WERI-Rb-1 (cell line): Measurements from ENCODE around the gene ZNF490.
A peak's percentile ranks its signal among the peaks of the same experiment; 100 is the strongest.

Source experiments
- DNase-seq: peaks from one replicate; pipeline ENCODE4 v3.0.0-alpha.2; 2020
- H3K27ac ChIP-seq: fragments of 250-450 bp; sonication (Bioruptor Pico); 2 replicates; pipeline ENCODE4 v1.5.1; 2020; ENCODE audit warnings: mild to moderate bottlenecking, moderate library complexity
- H3K27me3 ChIP-seq: fragments of 250-450 bp; sonication (Bioruptor Pico); 2 replicates; pipeline ENCODE4 v1.5.1; 2021; ENCODE audit warnings: mild to moderate bottlenecking, low read depth, moderate library complexity; ENCODE audit not compliant: insufficient read depth, severe bottlenecking
- H3K36me3 ChIP-seq: fragments of 250-450 bp; sonication (Bioruptor Pico); 2 replicates; pipeline ENCODE4 v1.5.1; 2020; ENCODE audit warnings: mild to moderate bottlenecking, moderate library complexity
- H3K4me3 ChIP-seq: 2 replicates; pipeline ENCODE4 v1.5.1; 2011; ENCODE audit warnings: low read depth, mild to moderate bottlenecking, control low read depth, low read length
- H3K9me3 ChIP-seq: fragments of 250-450 bp; sonication (Bioruptor Pico); 2 replicates; pipeline ENCODE4 v1.5.1; 2021; ENCODE audit warnings: mild to moderate bottlenecking, moderate library complexity; ENCODE audit not compliant: severe bottlenecking
- CTCF ChIP-seq: IDR thresholded peaks from 2 replicates; pipeline ENCODE4 v1.5.1; 2011; ENCODE audit warnings: low read depth, mild to moderate bottlenecking, control low read depth, inconsistent platforms, low read length

The ZNF490 gene

GRCh38 chr19:12610540-12611360, at the start of gene ZNF490, which contains the start of gene ZNF791:
Gene ZNF490, minus strand, starts transcription at chr19:12610813. Its CDS starts 133 bp downstream, at chr19:12610680.
Gene ZNF791, plus strand, starts transcription at chr19:12610920. Its CDS starts 160 bp downstream, at chr19:12611080.
- peak within 1 kb of the TSS; percentile 89 for H3K27ac ChIP-seq
- H3K36me3 ChIP-seq: peaks cover 40% of the 10 kb centered on the region

DNA sequence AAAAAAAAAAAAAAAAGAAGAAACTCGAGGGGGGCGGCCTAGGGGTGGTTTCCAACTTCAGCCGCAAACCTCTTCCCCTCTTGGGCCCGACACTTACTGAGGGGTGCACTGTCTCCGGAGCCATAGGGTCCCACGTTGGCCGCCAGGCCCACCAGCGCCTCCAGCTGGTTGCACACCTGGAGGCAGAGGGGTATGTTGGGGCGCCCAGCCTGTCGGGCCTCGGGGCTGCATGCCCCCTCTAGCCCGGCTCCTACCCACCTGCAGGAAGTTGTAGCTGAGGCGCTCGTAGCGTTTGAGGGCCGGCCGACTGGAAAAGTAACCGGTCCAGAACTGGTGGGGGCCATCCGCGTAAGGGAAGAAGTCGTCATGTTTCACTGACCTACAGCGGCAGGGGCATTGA, 47.4 kb upstream of the ZNF490 start:
- H3K36me3 ChIP-seq: peaks cover 37% of the 10 kb centered on the region
- H3K27me3 ChIP-seq: no peaks in the 10 kb centered on the region
- TF ChIP-seq CTCF: peak; percentile 25; the same call in 1 of the 2 replicates
- H3K9me3 ChIP-seq: no peaks in the 10 kb centered on the region
- DNase-seq: no peak
- H3K27ac ChIP-seq: no peak overlapping the region
- H3K4me3 ChIP-seq: no peak overlapping the region

More at GRCh38 chr19:12610540-12611360, at the start of gene ZNF490, which contains the start of gene ZNF791:
- TF ChIP-seq CTCF: no peak
- DNase-seq: peak; percentile 99
- Histone ChIP-seq H3K9me3 (no peaks in the 10 kb centered on the region), H3K27me3 (no peaks in the 10 kb centered on the region), H3K4me3 (peak within 1 kb of the TSS; percentile 100)

DNA sequence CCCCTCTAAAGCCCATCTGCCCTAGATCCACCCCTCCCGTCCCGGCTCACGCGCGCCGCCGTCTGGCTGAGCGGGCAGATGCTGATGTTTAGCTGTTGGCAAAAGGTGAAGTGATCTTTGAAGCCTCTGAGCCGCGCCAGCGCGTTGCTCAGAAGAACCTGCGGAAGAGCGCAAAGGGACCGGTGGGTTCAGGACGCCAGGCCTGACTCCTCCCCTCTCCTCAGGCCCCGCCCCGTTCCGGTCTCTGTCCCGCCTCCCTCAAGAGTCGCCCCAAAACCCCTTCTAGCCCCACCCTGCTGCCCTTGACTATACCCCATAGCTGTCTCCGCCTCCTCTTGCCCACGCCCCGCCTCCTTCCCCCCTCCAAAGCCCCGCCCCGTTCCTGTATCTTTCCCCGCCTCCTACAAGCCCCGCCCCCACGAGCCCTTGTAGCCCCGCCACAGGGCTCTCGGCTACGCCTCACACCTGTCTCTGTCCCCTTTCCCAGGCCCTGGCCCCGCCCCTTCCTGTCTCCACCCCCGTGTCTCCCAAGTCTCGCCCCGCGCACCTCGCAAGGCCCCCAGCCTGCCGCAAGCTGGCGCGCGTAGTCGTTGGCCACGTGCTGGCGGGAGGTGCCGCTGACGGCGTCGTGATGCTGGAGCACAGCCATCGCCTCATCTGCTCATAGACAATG, 46.4 kb upstream of the ZNF490 start:
- Histone ChIP-seq H3K4me3 (no peak overlapping the region), H3K9me3 (no peaks in the 10 kb centered on the region), H3K27ac (no peak overlapping the region), H3K27me3 (no peaks in the 10 kb centered on the region), H3K36me3 (peaks cover 28% of the 10 kb centered on the region)
- DNase-seq: peak; percentile 39
- no peak for TF ChIP-seq CTCF

DNA sequence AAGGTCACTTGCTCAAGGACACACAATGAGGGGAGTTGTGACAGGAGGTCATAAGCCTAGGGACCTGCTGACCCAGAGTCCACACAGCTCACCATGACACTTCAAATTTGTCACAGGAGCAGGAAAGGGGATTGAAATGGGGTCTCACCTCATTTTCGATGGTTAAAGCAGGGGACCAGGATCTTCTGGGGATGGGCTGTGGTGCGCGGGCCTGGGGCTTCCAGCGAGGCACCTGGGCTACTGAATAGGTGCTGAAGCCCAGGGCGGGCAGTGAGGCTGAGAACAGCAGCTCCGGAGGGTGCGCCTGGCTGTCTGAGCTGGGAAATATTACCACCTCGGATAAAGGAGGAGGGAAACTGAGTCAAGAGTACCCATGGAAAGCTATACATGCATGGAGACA, 44.9 kb upstream of the ZNF490 start:
- Histone ChIP-seq H3K27me3 (no peaks in the 10 kb centered on the region), H3K27ac (no peak overlapping the region), H3K36me3 (peaks cover 17% of the 10 kb centered on the region), H3K9me3 (no peaks in the 10 kb centered on the region), H3K4me3 (no peak overlapping the region)
- DNase-seq: no peak
- no peak for TF ChIP-seq CTCF

DNA sequence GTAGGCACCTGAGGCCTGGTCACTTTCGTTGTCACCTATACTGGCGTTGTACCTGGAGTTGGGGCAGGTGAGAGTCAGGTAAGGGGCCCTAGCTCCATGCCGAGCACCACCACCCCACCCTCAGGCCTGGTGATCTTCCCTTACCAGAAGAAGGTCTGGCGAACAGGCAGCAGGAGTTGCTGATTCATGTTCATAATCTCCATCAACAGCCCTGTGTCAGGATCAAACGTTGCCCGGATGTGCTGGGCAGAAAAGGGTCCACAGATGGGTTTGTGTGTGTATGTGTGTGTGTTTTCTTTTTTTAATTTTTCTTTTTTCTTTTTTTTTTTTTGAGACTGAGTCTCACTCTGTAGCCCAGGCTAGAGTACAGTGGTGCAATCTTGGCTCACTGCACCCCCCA, 41.6 kb upstream of the ZNF490 start:
- no peaks in the 10 kb centered on the region for H3K9me3 ChIP-seq
- H3K36me3 ChIP-seq: peaks cover 10% of the 10 kb centered on the region
- no peaks in the 10 kb centered on the region for H3K27me3 ChIP-seq
- TF ChIP-seq CTCF: no peak
- H3K4me3 ChIP-seq: no peak overlapping the region
- H3K27ac ChIP-seq: no peak overlapping the region
- DNase-seq: no peak
